Nephron (organoid): ENCODE measurements around the gene EPHA3.

Source experiments
- H3K27ac Mint-ChIP-seq, 3 experiments: 2 replicates each; pipeline ENCODE4 v1.8.0; 2020; ENCODE audit warnings: mixed read lengths in 3 of 3, mild to moderate bottlenecking in 2 of 3, moderate library complexity in 1 of 3
- H3K27me3 Mint-ChIP-seq: 2 replicates; pipeline ENCODE4 v1.8.0; 2021; ENCODE audit warnings: low read depth, mild to moderate bottlenecking, moderate library complexity, mixed read lengths
- H3K36me3 Mint-ChIP-seq: 2 replicates; pipeline ENCODE4 v1.8.0; 2020; ENCODE audit warnings: low read depth, mixed read lengths
- H3K4me1 Mint-ChIP-seq: 2 replicates; pipeline ENCODE4 v1.8.0; 2020; ENCODE audit warnings: mixed read lengths
- H3K4me3 Mint-ChIP-seq, 3 experiments: 2 replicates each; pipeline ENCODE4 v1.8.0; 2020; ENCODE audit warnings: mild to moderate bottlenecking in 3 of 3, mixed read lengths in 3 of 3, moderate library complexity in 2 of 3
- H3K9me3 Mint-ChIP-seq: 2 replicates; pipeline ENCODE4 v1.8.0; 2020; ENCODE audit warnings: mixed read lengths
- CTCF ChIP-seq, 3 experiments: fragments of 200-600 bp; sonication (generic); IDR thresholded peaks; one replicate each; pipeline ENCODE4 v1.5.0; 2021; ENCODE audit warnings: antibody characterized with exemption in 3 of 3; ENCODE audit not compliant: unreplicated experiment in 3 of 3

The EPHA3 gene

GRCh38 chr3:89436846-89437245 lies 329.4 kb downstream of the EPHA3 start:
- Mint-ChIP-seq H3K4me3 (no peak overlapping the region), H3K4me1 (peaks cover 26% of the 10 kb centered on the region), H3K27ac (peak overlapping the region in 1 of 3 experiments; percentile 65), H3K27me3 (no peaks in the 10 kb centered on the region), H3K9me3 (no peaks in the 10 kb centered on the region), H3K36me3 (peaks cover 5% of the 10 kb centered on the region)
- TF ChIP-seq CTCF (IDR thresholded peaks at IDR 0.05; ENCODE audit: unreplicated experiment in 3 of 3): no peak

- TF ChIP-seq CTCF (IDR thresholded peaks at IDR 0.05; ENCODE audit: unreplicated experiment in 3 of 3): no peak
- Mint-ChIP-seq H3K4me3 (no peak overlapping the region), H3K27me3 (no peaks in the 10 kb centered on the region), H3K36me3 (no peaks in the 10 kb centered on the region), H3K9me3 (peaks cover 2% of the 10 kb centered on the region), H3K27ac (peak overlapping the region in 1 of 3 experiments; percentile 66), H3K4me1 (peaks cover 21% of the 10 kb centered on the region)
Measured at GRCh38 chr3:89440386-89440785, 333.0 kb downstream of the EPHA3 start.

DNA sequence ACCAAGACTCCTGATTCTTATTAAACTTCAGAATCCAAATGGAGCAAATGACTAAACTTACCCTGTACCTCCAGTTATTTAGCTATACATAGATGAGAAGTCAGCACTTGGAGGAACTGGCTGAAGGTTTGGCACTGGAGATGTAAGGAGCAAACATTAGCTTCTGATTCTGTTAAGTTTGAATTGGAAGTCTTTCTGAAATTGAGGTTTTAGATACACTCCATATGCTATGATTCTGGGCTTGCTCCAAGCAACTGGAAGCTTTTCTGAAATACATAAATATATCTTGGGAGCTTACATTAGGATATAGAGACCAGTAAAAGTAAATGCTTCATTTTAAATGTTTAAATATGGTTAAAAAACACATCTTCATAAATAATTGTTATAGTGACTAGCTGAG lies 333.7 kb downstream of the EPHA3 start:
- Mint-ChIP-seq H3K27me3 (no peaks in the 10 kb centered on the region), H3K9me3 (peaks cover 2% of the 10 kb centered on the region), H3K27ac (peak overlapping the region in 1 of 3 experiments; percentile 66), H3K4me3 (no peak overlapping the region), H3K4me1 (peaks cover 21% of the 10 kb centered on the region), H3K36me3 (no peaks in the 10 kb centered on the region)
- TF ChIP-seq CTCF (IDR thresholded peaks at IDR 0.05; ENCODE audit: unreplicated experiment in 3 of 3): no peak

DNA sequence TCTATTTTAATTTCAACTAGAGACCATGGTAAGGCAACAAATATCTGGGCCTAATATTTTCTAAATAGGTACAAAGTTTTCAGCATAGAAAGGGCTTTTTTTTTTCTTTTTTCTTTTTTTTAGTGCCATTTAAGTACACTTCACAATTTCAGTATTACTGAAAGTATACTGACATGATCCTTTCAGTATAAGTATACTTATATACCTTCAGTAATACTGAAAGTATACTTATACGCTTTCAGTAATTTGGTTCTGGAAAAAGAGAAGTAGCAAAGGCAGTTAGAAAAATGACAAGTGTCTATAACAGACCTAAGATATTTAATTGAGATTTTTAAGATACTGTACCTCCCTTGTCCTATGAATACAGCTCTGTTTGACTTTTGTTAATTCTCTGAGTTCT lies 339.2 kb downstream of the EPHA3 start:
- no peak overlapping the region for H3K4me3 Mint-ChIP-seq
- TF ChIP-seq CTCF (IDR thresholded peaks at IDR 0.05; ENCODE audit: unreplicated experiment in 3 of 3): no peak
- H3K36me3 Mint-ChIP-seq: peaks cover 16% of the 10 kb centered on the region
- H3K4me1 Mint-ChIP-seq: peaks cover 2% of the 10 kb centered on the region
- H3K27ac Mint-ChIP-seq: no peak overlapping the region
- peaks cover 2% of the 10 kb centered on the region for H3K9me3 Mint-ChIP-seq
- no peaks in the 10 kb centered on the region for H3K27me3 Mint-ChIP-seq

GRCh38 chr3:89447243-89447642 lies 339.8 kb downstream of the EPHA3 start:
- no peak for TF ChIP-seq CTCF (IDR thresholded peaks at IDR 0.05; ENCODE audit: unreplicated experiment in 3 of 3)
- Mint-ChIP-seq H3K4me3 (no peak overlapping the region), H3K9me3 (peaks cover under 1% of the 10 kb centered on the region), H3K27ac (no peak overlapping the region), H3K27me3 (no peaks in the 10 kb centered on the region), H3K4me1 (no peaks in the 10 kb centered on the region), H3K36me3 (peaks cover 18% of the 10 kb centered on the region)

DNA sequence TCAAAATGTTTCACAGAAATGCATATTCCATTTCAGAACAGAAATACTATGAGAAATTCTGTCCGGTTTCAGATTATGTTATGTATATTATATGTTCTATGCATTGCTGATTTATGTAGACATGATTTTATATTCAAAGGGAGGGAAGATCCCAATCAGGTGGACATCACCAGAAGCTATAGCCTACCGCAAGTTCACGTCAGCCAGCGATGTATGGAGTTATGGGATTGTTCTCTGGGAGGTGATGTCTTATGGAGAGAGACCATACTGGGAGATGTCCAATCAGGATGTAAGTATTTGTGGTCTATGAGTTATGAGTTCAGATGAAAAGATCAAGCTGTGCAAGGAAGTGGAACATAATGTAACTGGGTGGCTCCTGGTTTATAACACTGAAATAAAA lies 341.7 kb downstream of the EPHA3 start:
- Mint-ChIP-seq H3K27ac (no peak overlapping the region), H3K9me3 (no peaks in the 10 kb centered on the region), H3K4me1 (no peaks in the 10 kb centered on the region), H3K36me3 (peaks cover 24% of the 10 kb centered on the region), H3K4me3 (no peak overlapping the region), H3K27me3 (no peaks in the 10 kb centered on the region)
- no peak for TF ChIP-seq CTCF (IDR thresholded peaks at IDR 0.05; ENCODE audit: unreplicated experiment in 3 of 3)
